Skeletal muscle tissue (tissue), 4 donors: ENCODE data around the gene CDK5R1. TPM values are rescaled to one million over a fixed set of nuclear protein-coding genes. Genes with fewer than 3 reads are reported as not detected.

Experiments
- H3K27ac ChIP-seq: one replicate; pipeline ENCODE4 v1.7.0; 2013; ENCODE audit warnings: mild to moderate bottlenecking, low read depth, low read length, inconsistent platforms
- H3K27me3 ChIP-seq, 3 donors: one replicate each; pipeline ENCODE4 v1.7.0; 2013; ENCODE audit warnings: low read length in 3 of 3; ENCODE audit not compliant: control insufficient read depth in 3 of 3, insufficient read depth in 3 of 3
- H3K36me3 ChIP-seq, 3 donors: one replicate each; pipeline ENCODE4 v1.7.0; 2013; ENCODE audit warnings: low read length in 3 of 3; ENCODE audit not compliant: control insufficient read depth in 3 of 3, insufficient read depth in 3 of 3
- H3K4me1 ChIP-seq, 3 donors: one replicate each; pipeline ENCODE4 v1.7.0; 2013; ENCODE audit warnings: low read length in 3 of 3, mild to moderate bottlenecking in 3 of 3; ENCODE audit not compliant: control insufficient read depth in 3 of 3, insufficient read depth in 3 of 3
- H3K4me3 ChIP-seq, 3 donors: one replicate each; pipeline ENCODE4 v1.7.0; 2013; ENCODE audit warnings: low read length in 3 of 3
- H3K9ac ChIP-seq, 3 donors: one replicate each; pipeline ENCODE4 v1.7.0; 2013; ENCODE audit warnings: low read length in 3 of 3, mild to moderate bottlenecking in 3 of 3, moderate library complexity in 2 of 3, low read depth in 1 of 3
- H3K9me3 ChIP-seq, 3 donors: one replicate each; pipeline ENCODE4 v1.7.0; 2013; ENCODE audit warnings: low read length in 3 of 3; ENCODE audit not compliant: control insufficient read depth in 3 of 3
- total RNA-seq: library from RNA; depleted of rRNA; stranded (reverse); fragments of >200 nt; gene quantifications from one replicate; pipeline ENCODE4 v1.2.3, GENCODE V29; 2014
- donor health status: Osteomylitis.

CDK5R1 gene
- total RNA-seq, 1 donor from 2014 or later, result 6.3 TPM

DNA sequence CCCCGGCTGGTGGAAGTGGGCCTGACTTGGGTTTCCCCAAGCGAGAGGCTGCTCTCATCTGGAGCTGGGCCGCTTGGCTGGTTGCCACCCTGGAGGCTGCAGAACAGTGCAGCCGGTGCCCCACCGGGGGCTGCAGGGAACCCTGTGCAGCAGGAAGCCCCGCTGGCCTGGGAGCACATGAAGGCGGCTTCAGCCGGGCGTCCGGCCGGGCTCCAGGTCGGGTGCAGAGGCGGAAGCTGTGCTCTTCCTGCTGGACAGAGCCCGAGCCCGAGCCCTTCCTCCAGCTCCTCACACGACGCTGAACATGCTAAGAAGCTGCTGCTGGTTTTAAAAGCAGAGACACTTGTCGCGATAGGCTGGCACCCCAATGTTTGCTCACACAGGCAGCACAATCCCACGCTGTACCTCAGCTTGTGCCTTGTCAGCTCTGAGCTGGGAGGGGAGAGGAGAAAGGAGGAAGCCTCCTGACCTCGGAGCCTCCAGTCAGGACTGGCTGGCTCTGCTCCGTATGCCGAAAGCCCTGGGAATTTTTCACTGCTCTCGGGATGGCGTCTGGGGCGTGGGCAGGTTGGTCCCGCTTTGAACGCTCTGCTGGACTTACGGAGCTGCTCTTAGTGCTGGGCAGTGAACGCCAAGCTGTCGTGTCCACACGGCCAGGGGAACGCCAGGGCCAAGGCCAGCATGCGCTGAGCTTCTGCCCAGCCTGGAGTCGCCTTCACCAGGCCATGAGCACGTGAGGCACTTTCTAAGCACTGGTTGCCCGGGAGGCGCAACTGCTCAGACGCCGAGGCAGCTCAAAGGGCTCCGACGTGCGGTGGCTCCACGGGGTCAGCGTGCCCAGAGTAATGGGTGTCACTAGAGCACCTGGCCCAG lies 8.8 kb downstream of the CDK5R1 start:
- H3K9ac ChIP-seq, result peak overlapping the region; percentile 74 to 83 (median 75)
- peak overlapping the region; percentile 96 for H3K27ac ChIP-seq
- peaks cover 29 to 44% (median 40%) of the 10 kb centered on the region in 3 donors for H3K4me1 ChIP-seq
- no peaks in the 10 kb centered on the region for H3K9me3 ChIP-seq
- peak overlapping the region; percentile 49 to 65 (median 60) for H3K4me3 ChIP-seq
- peaks cover 0 to 3% (median 3%) of the 10 kb centered on the region in 3 donors for H3K36me3 ChIP-seq
- no peaks in the 10 kb centered on the region for H3K27me3 ChIP-seq

DNA sequence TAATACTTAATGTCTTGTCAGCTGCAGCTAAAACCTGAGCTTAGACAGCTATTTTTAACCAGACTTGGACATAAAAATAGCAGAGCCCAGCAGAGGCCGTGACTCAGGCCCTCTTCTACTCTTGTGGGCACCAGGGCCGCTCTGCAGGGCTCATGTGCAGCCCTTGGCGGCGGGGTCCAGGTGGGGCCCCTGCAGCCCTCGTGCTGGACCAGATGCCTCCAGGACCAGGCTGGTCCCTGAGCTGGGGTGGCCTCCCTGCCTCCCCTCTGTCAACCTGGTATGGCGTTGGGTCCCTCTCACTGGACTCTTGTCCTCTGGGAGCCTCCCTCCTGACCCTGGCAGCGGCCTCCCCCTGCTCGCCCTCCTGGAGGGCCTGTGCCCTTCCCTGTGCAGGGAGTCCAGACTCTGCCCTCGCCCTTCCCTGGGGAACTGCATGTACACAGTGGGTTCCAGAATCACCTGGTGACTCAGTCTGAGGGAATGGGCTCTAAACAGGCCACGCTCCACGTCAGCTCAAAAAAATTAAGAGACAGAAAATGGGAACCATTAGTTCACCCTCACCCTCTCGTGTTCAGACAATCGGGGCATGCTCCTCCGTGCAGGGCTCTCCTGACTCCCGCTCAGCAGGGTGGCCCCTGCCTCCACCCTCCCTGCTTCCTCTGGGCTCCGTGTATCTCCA lies 9.7 kb downstream of the CDK5R1 start:
- H3K4me3 ChIP-seq, result peak overlapping the region in 2 of 3 donors; percentile 49 to 65
- H3K36me3 ChIP-seq, result peaks cover 0 to 3% (median 3%) of the 10 kb centered on the region in 3 donors
- H3K27me3 ChIP-seq, result no peaks in the 10 kb centered on the region
- H3K9ac ChIP-seq, result peak overlapping the region; percentile 74 to 83 (median 75)
- no peaks in the 10 kb centered on the region for H3K9me3 ChIP-seq
- peak overlapping the region; percentile 96 for H3K27ac ChIP-seq
- H3K4me1 ChIP-seq, result peaks cover 29 to 44% (median 40%) of the 10 kb centered on the region in 3 donors

DNA sequence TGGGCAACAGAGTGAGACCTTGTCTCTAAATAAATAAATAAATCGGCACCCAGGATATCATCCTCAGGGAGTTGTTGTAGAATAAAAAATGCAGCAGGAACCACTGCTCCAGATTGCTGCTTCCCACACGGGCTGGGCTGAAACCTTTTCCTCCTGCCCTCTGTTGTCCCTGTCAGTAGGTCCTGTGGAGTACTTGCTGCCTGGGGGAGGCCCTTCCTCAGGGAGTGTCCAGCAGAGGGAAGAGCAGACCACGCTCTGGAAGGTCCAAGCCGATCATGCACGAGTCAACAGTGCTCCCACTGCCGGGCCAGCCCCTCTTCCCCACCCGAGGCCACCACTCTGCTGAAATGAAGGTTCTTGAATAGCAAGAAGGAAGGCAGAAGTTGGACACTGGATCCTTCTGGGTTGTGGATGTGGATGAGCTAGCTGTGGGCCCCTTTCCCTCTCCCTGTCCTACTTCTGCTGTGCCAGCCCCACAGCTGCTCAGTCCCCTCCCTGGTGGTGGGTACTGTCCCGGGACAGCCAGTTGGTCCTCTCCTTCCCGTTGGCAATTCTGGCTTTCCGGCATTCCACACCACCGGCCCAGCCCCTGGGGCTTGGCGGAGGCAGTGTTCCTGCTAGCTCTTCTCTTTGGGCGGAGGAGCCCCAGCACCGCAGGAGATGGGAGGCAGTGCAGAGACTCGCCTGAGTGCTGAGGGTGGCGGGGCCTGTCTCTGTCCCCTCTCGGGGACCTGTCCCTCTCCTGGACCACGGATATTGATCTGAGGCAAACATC lies 10.8 kb downstream of the CDK5R1 start:
- H3K9ac ChIP-seq, result no peak overlapping the region
- peaks cover 22 to 44% (median 40%) of the 10 kb centered on the region in 3 donors for H3K4me1 ChIP-seq

DNA sequence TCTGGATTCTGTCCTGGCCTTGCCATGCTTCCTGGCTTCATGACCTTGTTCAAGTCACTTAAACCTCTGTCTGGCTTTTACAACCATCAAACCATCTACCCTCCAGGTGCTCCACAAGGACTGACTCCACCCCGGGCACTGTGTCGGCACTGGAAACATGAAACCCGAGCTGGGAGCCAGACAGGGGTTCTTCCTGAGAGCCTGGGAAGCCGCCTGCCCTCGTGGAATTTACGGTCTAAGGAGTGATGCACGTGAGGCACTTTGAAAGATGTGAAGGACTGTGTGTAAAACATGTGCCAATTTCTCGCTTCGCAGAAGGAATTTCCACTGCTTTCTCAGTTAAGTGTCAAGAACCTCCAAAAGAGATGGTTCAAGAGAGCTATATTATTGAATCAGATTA lies 11.6 kb downstream of the CDK5R1 start:
- Histone ChIP-seq H3K27ac (no peak overlapping the region), H3K9me3 (no peaks in the 10 kb centered on the region), H3K27me3 (no peaks in the 10 kb centered on the region), H3K4me1 (peaks cover 22 to 45% (median 40%) of the 10 kb centered on the region in 3 donors), H3K36me3 (peaks cover 0 to 3% (median 2%) of the 10 kb centered on the region in 3 donors), H3K9ac (no peak overlapping the region), H3K4me3 (no peak overlapping the region)

More for the DNA sequence above, 10.8 kb downstream of the CDK5R1 start:
- peak overlapping the region; percentile 96 for H3K27ac ChIP-seq
- H3K27me3 ChIP-seq, result no peaks in the 10 kb centered on the region
- no peak overlapping the region for H3K4me3 ChIP-seq
- peaks cover 0 to 3% (median 3%) of the 10 kb centered on the region in 3 donors for H3K36me3 ChIP-seq
- no peaks in the 10 kb centered on the region for H3K9me3 ChIP-seq

DNA sequence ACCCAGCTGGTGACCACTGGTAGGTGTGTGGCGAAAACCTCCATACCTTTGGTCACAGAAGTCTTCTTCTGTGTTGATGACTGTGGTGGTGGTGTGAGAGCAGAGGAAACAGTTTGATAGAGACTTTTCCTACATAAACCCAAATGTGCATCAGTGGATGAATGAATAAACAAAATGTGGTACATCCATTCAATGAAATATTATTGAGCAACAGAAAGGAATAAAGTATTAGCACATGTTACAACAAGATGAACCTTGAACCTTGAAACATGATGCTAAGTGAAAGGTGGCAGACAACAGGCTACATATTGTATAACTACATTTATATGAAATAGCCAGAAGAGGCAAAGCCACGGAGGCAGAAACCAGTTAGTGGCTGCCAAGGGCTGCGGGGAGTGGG lies 15.2 kb downstream of the CDK5R1 start:
- Histone ChIP-seq H3K36me3 (peaks cover 0 to 3% (median 0%) of the 10 kb centered on the region in 3 donors), H3K9ac (no peak overlapping the region), H3K27ac (no peak overlapping the region), H3K9me3 (no peaks in the 10 kb centered on the region), H3K4me3 (no peak overlapping the region), H3K4me1 (peaks cover 0 to 35% (median 27%) of the 10 kb centered on the region in 3 donors), H3K27me3 (no peaks in the 10 kb centered on the region)

DNA sequence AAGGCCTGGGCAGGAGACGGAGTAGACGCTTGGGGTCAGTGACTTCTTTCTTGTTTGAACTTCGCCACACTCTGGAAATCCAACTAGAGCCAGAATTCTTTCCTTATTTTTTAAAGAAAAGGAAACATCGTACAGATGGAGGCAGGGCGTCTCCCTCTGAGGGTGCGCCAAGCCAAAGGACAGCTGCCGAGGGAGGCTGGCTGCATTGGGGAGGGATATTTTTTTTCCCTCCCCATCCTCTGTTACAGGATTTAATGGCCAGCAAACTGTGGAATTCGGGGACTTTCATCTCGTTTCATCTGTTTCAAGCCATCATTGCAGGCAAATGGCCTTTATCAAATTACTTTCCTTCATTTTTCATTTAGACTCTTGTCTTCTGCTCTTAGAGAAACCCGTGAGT lies 15.9 kb downstream of the CDK5R1 start:
- no peak overlapping the region for H3K9ac ChIP-seq
- no peaks in the 10 kb centered on the region for H3K9me3 ChIP-seq
- no peaks in the 10 kb centered on the region for H3K27me3 ChIP-seq
- peaks cover 0 to 3% (median 0%) of the 10 kb centered on the region in 3 donors for H3K36me3 ChIP-seq
- peaks cover 0 to 28% (median 20%) of the 10 kb centered on the region in 3 donors for H3K4me1 ChIP-seq
- no peak overlapping the region for H3K27ac ChIP-seq
- H3K4me3 ChIP-seq, result no peak overlapping the region

DNA sequence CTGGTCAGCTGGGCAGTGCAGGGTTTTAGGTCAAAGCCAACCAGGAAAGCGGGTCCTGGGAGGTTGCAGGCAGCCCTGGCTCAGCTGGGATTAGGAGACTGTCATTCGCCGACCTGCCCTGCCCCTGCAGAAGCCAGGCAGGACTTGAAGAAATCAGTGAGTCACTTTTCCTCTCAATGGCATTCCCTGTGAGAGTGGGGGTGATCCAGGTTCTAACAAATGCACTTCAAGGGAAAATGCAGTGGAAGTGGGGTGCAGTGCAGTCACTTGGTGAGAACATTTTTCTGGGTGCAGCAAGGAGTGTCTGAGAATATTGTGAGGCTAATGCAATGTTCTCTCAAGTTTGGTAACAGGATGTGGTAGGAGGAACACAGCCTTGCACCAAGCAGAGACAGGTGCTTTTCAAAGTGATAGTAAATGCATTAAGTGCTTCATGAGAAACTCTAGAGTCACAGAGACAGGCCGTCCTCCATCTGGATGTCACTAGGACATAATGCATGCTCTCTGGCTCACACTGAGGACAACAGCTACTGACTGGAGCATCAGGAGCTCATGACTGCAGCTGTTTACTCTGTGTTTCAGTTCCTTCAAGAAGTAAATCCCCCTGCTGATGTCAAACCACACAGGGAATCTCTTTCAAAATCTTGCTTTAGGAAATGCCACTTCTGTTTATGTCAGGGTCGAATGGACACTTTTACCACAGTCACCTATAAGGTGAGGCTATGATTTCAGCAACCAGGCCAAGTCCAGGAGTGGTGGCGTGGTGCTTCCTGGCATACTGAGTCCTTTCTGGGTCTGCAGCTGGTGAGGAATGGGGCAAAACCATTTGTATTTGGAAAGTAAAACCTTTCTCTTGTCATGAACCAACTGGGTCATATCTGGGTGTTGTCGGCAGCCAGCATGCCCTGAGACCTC lies 16.7 kb downstream of the CDK5R1 start:
- no peak overlapping the region for H3K4me3 ChIP-seq
- H3K27me3 ChIP-seq, result no peaks in the 10 kb centered on the region
- H3K4me1 ChIP-seq, result peaks cover 0 to 27% (median 17%) of the 10 kb centered on the region in 3 donors
- H3K9ac ChIP-seq, result no peak overlapping the region
- peak overlapping the region; percentile 7 for H3K27ac ChIP-seq
- H3K9me3 ChIP-seq, result no peaks in the 10 kb centered on the region
- H3K36me3 ChIP-seq, result peaks cover 0 to 3% (median 0%) of the 10 kb centered on the region in 3 donors

DNA sequence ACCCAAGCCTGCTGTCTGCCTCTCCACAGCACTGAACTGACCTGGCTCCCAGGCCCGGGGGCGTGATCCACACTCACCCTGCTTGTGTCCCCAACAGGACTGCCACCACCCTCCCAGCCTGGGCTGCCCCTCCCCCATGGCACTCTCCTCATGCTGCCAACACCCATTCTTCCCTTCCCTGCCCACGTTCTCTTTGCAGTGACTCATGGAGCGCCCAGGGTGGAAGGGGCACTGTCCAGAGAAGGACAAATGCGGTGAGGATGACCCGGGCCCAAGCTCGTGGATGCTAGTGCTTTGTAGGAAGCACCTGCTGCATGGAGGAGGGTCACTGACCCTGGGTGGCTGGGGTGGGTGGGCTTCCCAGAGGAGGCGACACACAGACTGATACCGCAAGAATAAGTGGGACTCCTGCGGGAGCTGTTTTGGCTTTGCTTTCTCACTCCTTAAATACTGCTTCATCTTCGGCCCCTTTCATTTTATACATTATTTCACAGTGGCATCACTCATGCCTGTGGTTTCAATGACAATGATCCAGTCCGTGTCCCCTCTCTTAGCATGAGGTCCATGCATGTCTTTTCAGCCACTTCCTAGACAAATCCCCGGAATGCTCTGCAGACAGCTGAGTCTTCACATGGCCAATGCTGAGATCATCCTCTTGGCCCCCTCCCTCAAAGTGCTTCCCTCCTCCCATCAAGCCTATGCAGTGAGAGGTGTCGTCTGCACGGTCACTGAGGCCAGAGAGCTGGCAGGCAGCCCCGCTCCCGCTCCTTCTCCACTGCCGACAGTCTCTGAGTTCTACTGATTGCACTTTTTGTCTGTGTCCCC lies 17.6 kb downstream of the CDK5R1 start:
- Histone ChIP-seq H3K4me3 (no peak overlapping the region), H3K4me1 (peaks cover 0 to 27% (median 17%) of the 10 kb centered on the region in 3 donors)

More for the DNA sequence above, 17.6 kb downstream of the CDK5R1 start:
- H3K36me3 ChIP-seq, result peaks cover 0 to 3% (median 0%) of the 10 kb centered on the region in 3 donors
- peak overlapping the region; percentile 7 for H3K27ac ChIP-seq
- H3K9ac ChIP-seq, result peak overlapping the region in 1 of 3 donors; percentile 33
- no peaks in the 10 kb centered on the region for H3K9me3 ChIP-seq
- no peaks in the 10 kb centered on the region for H3K27me3 ChIP-seq
